Daoy (cell line): Measurements from ENCODE around the gene FALEC. TPM values are rescaled to one million over a fixed set of nuclear protein-coding genes. Genes with fewer than 3 reads are reported as not detected.

Experiments used
- DNase-seq: peaks from one replicate; pipeline ENCODE4 v3.0.0-alpha.2; 2015; ENCODE audit warnings: low read depth
- total RNA-seq: library from RNA; depleted of rRNA; stranded (reverse); fragments of >200 nt; shearing (Covaris generic); gene quantifications from 2 replicates; pipeline ENCODE4 v1.2.3, GENCODE V29; 2014; rRNA removed

Gene FALEC
- total RNA-seq: not detected in 2 replicates

DNA sequence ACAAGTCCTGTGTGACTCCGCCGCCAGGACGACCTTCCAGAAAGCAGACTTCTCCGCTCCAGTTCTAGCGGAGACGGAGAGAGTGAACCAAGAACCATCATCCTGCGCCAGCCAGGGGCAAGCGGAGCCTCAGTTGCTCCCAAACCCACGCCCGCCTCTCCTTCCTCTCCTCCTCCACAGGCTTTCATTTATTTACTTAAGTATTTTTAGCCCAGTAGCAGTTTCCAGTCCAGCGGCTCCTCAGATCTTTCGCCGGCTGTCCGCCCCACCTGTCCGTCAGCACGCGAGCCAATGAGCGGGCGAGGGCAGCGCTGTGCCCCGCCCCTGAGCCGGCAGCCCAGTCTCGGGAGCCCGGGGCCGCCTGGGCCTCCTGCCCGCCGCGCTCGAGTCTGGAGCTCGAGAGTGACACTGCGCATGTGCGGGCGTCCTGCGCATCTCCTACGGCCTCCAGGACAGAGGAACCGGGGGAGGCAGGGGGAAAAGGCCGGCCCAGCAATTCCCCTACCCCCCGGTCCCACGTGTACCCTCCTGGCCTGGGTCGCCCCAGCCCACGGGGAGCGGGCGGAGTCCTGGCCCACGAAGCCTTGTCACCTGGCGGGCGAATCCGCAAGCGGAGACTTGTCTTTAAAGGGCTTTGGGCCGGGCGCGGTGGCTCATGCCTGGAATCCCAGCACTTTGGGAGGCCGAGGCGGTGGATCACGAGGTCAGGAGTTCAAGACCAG lies at the start of gene FALEC:
FALEC (plus strand) TSS at position 425 of the 722 bp plus-strand sequence.
- DNase-seq: peak; percentile 99

GRCh38 chr1:150466964-150467363 lies 48.6 kb upstream of the FALEC start:
- DNase-seq: no peak

- no peak for DNase-seq
These were observed 46.3 kb upstream of the FALEC start for GRCh38 chr1:150469291-150469690.

DNA sequence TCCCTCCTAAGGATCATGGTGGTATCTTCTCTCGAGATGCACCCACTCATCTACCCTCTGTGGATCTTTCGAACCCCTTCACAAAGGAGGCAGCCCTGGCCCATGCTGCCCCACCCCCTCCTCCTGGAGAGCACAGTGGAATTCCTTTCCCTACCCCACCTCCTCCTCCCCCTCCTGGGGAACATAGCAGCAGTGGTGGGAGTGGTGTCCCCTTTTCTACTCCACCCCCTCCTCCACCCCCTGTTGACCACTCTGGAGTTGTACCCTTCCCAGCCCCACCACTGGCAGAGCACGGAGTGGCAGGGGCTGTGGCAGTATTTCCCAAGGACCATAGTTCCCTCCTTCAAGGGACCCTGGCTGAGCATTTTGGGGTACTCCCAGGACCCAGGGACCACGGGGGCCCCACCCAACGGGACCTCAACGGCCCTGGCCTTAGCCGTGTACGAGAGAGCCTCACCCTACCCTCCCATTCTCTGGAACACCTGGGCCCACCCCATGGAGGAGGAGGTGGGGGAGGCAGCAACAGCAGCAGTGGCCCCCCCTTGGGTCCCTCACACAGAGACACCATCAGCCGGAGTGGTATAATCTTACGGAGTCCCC lies 42.9 kb upstream of the FALEC start:
- no peak for DNase-seq

- no peak for DNase-seq
These were observed 41.9 kb upstream of the FALEC start for GRCh38 chr1:150473659-150474058.

DNA sequence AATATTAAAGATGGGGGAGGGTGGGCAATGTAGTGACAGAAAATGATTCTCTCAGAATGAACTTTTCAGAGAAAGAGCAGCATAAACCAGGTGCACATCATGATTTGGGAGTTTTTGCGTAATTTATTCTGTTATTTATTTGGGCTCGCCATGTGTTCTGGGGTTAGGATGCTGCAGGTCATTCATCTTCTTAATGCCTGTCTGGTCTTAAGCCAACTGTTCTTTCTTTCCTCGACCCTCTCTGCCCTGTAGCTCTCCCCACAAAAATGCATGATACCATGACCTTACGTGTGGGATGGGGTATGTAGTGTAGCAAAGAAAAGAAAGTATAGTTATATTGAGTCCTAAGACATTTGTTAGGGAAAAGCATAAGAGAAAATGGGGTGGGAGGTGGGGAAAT lies 40.7 kb upstream of the FALEC start:
- no peak for DNase-seq

GRCh38 chr1:150476754-150477153 lies 38.8 kb upstream of the FALEC start:
- DNase-seq: no peak

DNA sequence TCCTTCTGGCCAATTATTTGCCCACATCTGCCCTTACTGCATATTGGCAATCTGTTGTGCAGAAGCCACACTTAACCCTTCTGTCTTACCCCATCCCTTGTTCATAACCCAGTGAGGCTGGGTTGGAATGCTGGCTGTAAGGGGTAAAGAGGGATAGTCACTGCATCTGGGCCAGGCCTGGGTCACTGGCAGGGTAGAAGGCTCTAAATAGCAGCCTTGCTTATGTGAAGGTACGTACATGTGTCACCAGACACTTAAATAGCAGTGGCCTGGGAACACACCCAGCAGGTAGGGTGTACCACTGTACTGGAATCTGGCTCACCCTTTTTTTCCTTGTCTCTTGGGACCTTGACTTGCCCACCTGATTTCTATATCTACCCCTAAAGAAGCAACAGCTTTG lies 38.2 kb upstream of the FALEC start:
- DNase-seq: no peak

DNA sequence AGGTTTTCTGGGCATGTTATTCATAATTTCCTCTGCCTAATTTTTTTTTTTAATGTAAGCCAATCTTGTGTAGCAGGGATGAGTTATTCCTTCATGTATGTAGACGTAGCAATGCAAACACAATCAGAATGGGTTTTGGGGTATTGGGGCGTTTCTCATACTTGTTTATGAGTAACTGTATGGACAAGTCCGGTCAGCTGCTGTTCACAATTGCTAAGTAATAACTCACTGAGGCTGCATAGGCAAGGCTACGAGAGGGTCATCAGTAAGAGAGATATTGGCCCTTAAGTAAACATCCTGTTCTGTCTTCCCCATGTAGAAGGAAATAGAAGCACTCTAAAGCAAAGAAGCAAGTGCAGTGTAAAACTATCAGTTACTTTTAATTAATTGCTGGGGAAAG lies 37.8 kb upstream of the FALEC start:
- no peak for DNase-seq

GRCh38 chr1:150479370-150479769 lies 36.2 kb upstream of the FALEC start:
- no peak for DNase-seq

DNA sequence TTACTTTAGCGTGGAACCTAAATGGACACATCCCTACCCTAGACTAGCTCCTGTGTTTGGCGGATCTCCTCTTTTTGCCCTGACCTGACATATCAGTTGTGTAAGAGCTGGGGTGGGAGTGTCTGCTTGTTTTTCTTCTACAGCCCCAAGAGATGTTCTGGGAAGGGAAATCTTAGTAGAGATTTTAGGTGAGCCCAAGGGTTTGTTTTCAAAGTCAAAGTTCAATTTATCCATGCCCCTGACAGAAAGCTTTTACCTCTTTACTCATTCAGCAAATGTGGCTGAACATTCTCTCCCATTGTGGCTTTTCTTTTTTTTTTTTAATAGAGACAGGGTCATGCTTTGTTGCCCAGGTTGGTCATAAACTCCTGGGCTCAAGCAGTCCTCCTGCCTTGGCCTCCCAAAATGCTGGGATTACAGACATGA lies 35.6 kb upstream of the FALEC start:
- no peak for DNase-seq

- DNase-seq: no peak
These were observed 31.1 kb upstream of the FALEC start for GRCh38 chr1:150484431-150484830.

GRCh38 chr1:150484861-150485260 lies 30.7 kb upstream of the FALEC start:
- no peak for DNase-seq

- peak; percentile 98 for DNase-seq
These were observed 28.4 kb upstream of the FALEC start, which contains the start of gene TARS2 for GRCh38 chr1:150486966-150487762. Gene TARS2 (plus strand): TSS chr1:150487419. CDS start chr1:150487451, 32 bp downstream.

DNA sequence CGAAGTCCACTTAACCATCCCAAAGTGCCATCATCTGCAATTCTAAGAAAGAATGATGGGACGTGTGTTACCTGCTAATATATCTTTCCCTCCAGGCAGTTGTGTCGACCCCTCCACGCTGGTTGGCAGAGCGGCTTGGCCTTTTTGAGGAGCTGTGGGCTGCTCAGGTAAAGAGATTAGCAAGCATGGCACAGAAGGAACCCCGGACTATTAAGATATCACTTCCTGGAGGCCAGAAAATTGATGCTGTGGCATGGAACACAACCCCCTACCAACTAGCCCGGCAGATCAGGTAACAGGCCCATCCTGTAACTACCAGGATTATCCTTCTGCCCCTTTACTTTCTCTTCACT lies 27.8 kb upstream of the FALEC start:
- DNase-seq: no peak

DNA sequence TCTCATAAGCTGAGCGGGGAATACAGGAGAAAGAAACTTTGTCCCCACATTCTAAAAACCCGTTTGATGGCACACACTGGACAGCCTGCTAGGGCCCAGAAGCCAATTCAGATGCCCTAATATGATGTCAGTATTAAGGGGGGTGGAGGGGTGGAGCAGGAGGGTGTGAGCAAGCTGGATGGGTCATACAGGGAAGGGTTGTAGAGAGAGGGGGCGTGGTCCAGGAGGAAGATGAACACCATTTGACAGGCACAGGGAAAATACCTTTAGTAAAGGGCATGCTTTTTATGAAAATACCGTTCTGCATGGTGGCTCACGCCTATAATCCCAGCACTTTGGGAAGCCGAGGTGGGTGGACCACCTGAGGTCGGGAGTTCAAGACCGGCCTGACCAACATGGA lies 22.4 kb upstream of the FALEC start:
- DNase-seq: no peak

GRCh38 chr1:150498342-150498741 lies 17.2 kb upstream of the FALEC start:
- DNase-seq: no peak

GRCh38 chr1:150505431-150505830 lies 10.1 kb upstream of the FALEC start:
- no peak for DNase-seq

- peak; percentile 87 for DNase-seq
These were observed 7.4 kb upstream of the FALEC start, which contains the start of gene ECM1 for GRCh38 chr1:150507912-150508864. Gene ECM1 (plus strand): TSS chr1:150508109. CDS start chr1:150508210, 101 bp downstream.

DNA sequence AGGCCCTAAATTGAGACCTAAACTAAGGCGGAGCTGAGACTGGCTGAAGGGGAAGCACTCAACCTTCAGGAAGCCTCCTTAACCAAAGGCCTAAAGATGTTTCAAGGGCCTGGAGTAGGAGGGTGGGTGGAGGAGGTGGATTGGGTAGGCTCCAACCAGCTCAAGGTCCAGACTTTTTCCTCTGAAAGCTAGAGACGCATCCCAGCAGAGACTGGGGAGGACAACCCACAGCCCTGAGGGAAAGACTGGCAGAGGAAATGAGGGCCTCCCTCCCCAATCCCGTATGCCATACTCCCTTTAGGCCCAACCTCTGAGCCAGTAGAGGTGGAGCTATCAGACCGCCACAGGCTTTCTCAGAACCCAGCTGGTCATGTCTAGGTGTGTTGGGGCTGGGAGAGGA lies 6.6 kb upstream of the FALEC start:
- no peak for DNase-seq

DNA sequence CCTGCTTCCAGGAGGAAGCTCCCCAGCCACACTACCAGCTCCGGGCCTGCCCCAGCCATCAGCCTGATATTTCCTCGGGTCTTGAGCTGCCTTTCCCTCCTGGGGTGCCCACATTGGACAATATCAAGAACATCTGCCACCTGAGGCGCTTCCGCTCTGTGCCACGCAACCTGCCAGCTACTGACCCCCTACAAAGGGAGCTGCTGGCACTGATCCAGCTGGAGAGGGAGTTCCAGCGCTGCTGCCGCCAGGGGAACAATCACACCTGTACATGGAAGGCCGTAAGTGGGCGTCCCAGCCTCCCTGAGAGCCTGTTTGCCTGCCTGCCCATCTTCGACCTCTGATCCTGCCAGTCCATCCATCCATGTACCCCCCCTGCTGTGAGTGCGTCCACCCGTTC lies 4.0 kb upstream of the FALEC start:
- DNase-seq: no peak
